Activated CD4-positive, alpha-beta T cell treated with anti-CD3 and anti-CD28 coated beads, Interleukin-10, Interleukin-2, amounts not matched to agents 100 ng/mL and 50 ng/mL, durations not matched to agents 16 hours and 8 hours (primary cell): Measurements from ENCODE around the gene ABLIM1.

Source experiments
- DNase-seq: peaks from one replicate; pipeline ENCODE4 v3.0.0-alpha.2; 2020

The ABLIM1 gene

GRCh38 chr10:114616103-114616502, 42.0 kb downstream of the ABLIM1 start:
- no peak for DNase-seq

- peak; percentile 73 for DNase-seq
Observed at GRCh38 chr10:114615600-114616007, 42.5 kb downstream of the ABLIM1 start.

GRCh38 chr10:114613237-114613979, 44.7 kb downstream of the ABLIM1 start:
- DNase-seq = no peak

- no peak for DNase-seq
Observed at GRCh38 chr10:114611617-114612016, 46.5 kb downstream of the ABLIM1 start.

- DNase-seq = no peak
Observed at GRCh38 chr10:114609518-114610426, 48.3 kb downstream of the ABLIM1 start.

GRCh38 chr10:114607358-114607998, 50.6 kb downstream of the ABLIM1 start:
- DNase-seq = no peak

GRCh38 chr10:114605155-114605797, 52.8 kb downstream of the ABLIM1 start:
- DNase-seq = peak; percentile 45

GRCh38 chr10:114604357-114605130, 53.5 kb downstream of the ABLIM1 start:
- no peak for DNase-seq

GRCh38 chr10:114603948-114604347, 54.1 kb downstream of the ABLIM1 start:
- peak; percentile 77 for DNase-seq

- no peak for DNase-seq
Observed at GRCh38 chr10:114603303-114603702, 54.8 kb downstream of the ABLIM1 start.

GRCh38 chr10:114600057-114600456, 58.0 kb downstream of the ABLIM1 start:
- DNase-seq = no peak

GRCh38 chr10:114596793-114597192, 61.3 kb downstream of the ABLIM1 start:
- DNase-seq = no peak

- DNase-seq = no peak
Observed at GRCh38 chr10:114593816-114594468, 64.1 kb downstream of the ABLIM1 start.

GRCh38 chr10:114593240-114593792, 64.8 kb downstream of the ABLIM1 start:
- no peak for DNase-seq

GRCh38 chr10:114590993-114591392, 67.1 kb downstream of the ABLIM1 start:
- DNase-seq = no peak

GRCh38 chr10:114584419-114584818, 73.7 kb downstream of the ABLIM1 start:
- DNase-seq = no peak

- DNase-seq = no peak
Observed at GRCh38 chr10:114581071-114581470, 77.0 kb downstream of the ABLIM1 start.

GRCh38 chr10:114577133-114577532, 80.9 kb downstream of the ABLIM1 start:
- DNase-seq = no peak

GRCh38 chr10:114576716-114577115, 81.4 kb downstream of the ABLIM1 start:
- no peak for DNase-seq

GRCh38 chr10:114576132-114576487, 82.0 kb downstream of the ABLIM1 start:
- no peak for DNase-seq

GRCh38 chr10:114575417-114576131, 82.5 kb downstream of the ABLIM1 start:
- DNase-seq = no peak
